Measurements from ENCODE around the gene WBP4. TPM values are rescaled to one million over a fixed set of nuclear protein-coding genes. Genes with fewer than 3 reads are reported as not detected.

The WBP4 gene
- total and polyA plus RNA-seq, 2 of the 13 experiments (the other 11 are each of a cell fraction or from before 2014, with no cell fraction given) = 6.7 to 11.7 TPM

DNA sequence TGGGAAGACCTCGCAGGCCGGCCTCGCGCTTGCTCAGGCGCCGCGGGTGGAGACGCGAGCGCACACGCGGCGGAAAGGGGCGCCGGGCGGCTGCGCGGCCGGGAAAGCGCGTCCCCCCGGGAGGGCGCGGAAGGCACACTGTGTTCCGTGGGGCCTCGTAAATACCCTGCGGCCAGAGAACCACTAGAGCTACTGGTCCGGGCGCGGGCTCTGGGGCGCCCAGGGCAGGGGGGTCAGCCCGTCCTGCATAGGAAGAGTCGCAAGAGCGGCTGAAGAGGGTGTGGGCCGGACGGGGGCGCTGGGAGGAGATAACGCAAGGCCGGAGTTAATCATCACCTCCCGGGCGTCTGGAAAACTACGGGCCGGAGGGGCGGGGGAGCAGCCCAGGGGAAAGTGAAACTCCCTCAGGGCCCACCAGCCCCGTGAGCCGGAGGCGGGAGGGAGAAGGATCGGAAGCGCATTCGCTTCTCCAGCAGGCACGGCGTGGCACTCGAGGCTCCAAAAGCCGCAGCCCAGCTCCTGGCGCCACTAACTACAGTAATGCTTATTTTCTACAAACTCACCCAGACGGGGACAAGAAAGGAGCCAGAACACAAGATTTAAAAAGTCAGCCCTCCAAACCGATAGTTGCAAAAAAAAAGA, 1.1 kb upstream of the WBP4 start (continued):
- TF ChIP-seq RXRB (CRISPR knock-in tag; IDR thresholded peaks at IDR 0.05; ENCODE audit: borderline replicate concordance) (peak; percentile 35; the same call in 1 of the 2 replicates), ERF (CRISPR knock-in tag; IDR thresholded peaks at IDR 0.05) (peak; percentile 57; the same call in 1 of the 2 replicates), ZNF274 (CRISPR knock-in tag; IDR thresholded peaks at IDR 0.05) (no peak; the same call in 1 of the 2 replicates), ZNF616 (CRISPR knock-in tag; IDR thresholded peaks at IDR 0.05; ENCODE audit: low read depth) (peak; percentile 43; the same call in 1 of the 2 replicates), KDM1A (CRISPR knock-in tag; IDR thresholded peaks at IDR 0.05) (no peak), ZNF205 (CRISPR knock-in tag; IDR thresholded peaks at IDR 0.05) (no peak; the same call in 1 of the 2 replicates), SRF (IDR thresholded peaks at IDR 0.05; ENCODE audit: low read depth, low read length) (no peak), HHEX (CRISPR knock-in tag; IDR thresholded peaks at IDR 0.05) (no peak), ZNF788 (CRISPR knock-in tag; IDR thresholded peaks at IDR 0.05; ENCODE audit: borderline replicate concordance) (no peak; the same call in 1 of the 2 replicates), REL (CRISPR knock-in tag; conservative IDR thresholded peaks at IDR 0.05) (peak; percentile 73; the same call in 1 of the 2 replicates), MBNL3 (CRISPR knock-in tag; conservative IDR thresholded peaks at IDR 0.05) (no peak), JUN (CRISPR knock-in tag; IDR thresholded peaks at IDR 0.05) (peak; percentile 36; the same call in 1 of the 2 replicates), RFXAP (CRISPR knock-in tag; IDR thresholded peaks at IDR 0.05; ENCODE audit: borderline replicate concordance) (no peak), PHF20 (CRISPR knock-in tag; IDR thresholded peaks at IDR 0.05) (no peak)
- TF ChIP-seq, protein P1, sequence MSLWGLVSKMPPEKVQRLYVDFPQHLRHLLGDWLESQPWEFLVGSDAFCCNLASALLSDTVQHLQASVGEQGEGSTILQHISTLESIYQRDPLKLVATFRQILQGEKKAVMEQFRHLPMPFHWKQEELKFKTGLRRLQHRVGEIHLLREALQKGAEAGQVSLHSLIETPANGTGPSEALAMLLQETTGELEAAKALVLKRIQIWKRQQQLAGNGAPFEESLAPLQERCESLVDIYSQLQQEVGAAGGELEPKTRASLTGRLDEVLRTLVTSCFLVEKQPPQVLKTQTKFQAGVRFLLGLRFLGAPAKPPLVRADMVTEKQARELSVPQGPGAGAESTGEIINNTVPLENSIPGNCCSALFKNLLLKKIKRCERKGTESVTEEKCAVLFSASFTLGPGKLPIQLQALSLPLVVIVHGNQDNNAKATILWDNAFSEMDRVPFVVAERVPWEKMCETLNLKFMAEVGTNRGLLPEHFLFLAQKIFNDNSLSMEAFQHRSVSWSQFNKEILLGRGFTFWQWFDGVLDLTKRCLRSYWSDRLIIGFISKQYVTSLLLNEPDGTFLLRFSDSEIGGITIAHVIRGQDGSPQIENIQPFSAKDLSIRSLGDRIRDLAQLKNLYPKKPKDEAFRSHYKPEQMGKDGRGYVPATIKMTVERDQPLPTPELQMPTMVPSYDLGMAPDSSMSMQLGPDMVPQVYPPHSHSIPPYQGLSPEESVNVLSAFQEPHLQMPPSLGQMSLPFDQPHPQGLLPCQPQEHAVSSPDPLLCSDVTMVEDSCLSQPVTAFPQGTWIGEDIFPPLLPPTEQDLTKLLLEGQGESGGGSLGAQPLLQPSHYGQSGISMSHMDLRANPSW (CRISPR knock-in tag; IDR thresholded peaks at IDR 0.05; ENCODE audit: borderline replicate concordance) = peak; percentile 13; the same call in 1 of the 2 replicates
- TF ChIP-seq, protein P2, sequence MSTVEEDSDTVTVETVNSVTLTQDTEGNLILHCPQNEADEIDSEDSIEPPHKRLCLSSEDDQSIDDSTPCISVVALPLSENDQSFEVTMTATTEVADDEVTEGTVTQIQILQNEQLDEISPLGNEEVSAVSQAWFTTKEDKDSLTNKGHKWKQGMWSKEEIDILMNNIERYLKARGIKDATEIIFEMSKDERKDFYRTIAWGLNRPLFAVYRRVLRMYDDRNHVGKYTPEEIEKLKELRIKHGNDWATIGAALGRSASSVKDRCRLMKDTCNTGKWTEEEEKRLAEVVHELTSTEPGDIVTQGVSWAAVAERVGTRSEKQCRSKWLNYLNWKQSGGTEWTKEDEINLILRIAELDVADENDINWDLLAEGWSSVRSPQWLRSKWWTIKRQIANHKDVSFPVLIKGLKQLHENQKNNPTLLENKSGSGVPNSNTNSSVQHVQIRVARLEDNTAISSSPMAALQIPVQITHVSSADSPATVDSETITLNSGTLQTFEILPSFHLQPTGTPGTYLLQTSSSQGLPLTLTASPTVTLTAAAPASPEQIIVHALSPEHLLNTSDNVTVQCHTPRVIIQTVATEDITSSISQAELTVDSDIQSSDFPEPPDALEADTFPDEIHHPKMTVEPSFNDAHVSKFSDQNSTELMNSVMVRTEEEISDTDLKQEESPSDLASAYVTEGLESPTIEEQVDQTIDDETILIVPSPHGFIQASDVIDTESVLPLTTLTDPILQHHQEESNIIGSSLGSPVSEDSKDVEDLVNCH (CRISPR knock-in tag; IDR thresholded peaks at IDR 0.05) = no peak
- TF ChIP-seq, protein P3, sequence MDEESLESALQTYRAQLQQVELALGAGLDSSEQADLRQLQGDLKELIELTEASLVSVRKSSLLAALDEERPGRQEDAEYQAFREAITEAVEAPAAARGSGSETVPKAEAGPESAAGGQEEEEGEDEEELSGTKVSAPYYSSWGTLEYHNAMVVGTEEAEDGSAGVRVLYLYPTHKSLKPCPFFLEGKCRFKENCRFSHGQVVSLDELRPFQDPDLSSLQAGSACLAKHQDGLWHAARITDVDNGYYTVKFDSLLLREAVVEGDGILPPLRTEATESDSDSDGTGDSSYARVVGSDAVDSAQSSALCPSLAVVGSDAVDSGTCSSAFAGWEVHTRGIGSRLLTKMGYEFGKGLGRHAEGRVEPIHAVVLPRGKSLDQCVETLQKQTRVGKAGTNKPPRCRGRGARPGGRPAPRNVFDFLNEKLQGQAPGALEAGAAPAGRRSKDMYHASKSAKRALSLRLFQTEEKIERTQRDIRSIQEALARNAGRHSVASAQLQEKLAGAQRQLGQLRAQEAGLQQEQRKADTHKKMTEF (CRISPR knock-in tag; IDR thresholded peaks at IDR 0.05) = peak; percentile 66
- TF ChIP-seq, protein P4, sequence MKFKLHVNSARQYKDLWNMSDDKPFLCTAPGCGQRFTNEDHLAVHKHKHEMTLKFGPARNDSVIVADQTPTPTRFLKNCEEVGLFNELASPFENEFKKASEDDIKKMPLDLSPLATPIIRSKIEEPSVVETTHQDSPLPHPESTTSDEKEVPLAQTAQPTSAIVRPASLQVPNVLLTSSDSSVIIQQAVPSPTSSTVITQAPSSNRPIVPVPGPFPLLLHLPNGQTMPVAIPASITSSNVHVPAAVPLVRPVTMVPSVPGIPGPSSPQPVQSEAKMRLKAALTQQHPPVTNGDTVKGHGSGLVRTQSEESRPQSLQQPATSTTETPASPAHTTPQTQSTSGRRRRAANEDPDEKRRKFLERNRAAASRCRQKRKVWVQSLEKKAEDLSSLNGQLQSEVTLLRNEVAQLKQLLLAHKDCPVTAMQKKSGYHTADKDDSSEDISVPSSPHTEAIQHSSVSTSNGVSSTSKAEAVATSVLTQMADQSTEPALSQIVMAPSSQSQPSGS (CRISPR knock-in tag; IDR thresholded peaks at IDR 0.05) = no peak
- TF ChIP-seq, protein P5, sequence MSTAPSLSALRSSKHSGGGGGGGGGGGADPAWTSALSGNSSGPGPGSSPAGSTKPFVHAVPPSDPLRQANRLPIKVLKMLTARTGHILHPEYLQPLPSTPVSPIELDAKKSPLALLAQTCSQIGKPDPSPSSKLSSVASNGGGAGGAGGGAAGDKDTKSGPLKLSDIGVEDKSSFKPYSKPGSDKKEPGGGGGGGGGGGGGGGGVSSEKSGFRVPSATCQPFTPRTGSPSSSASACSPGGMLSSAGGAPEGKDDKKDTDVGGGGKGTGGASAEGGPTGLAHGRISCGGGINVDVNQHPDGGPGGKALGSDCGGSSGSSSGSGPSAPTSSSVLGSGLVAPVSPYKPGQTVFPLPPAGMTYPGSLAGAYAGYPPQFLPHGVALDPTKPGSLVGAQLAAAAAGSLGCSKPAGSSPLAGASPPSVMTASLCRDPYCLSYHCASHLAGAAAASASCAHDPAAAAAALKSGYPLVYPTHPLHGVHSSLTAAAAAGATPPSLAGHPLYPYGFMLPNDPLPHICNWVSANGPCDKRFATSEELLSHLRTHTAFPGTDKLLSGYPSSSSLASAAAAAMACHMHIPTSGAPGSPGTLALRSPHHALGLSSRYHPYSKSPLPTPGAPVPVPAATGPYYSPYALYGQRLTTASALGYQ (CRISPR knock-in tag; IDR thresholded peaks at IDR 0.05) = 0 out of 2 replicates have a peak, but pooled peaks have one; percentile 33
- TF ChIP-seq, protein P6, sequence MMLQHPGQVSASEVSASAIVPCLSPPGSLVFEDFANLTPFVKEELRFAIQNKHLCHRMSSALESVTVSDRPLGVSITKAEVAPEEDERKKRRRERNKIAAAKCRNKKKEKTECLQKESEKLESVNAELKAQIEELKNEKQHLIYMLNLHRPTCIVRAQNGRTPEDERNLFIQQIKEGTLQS (CRISPR knock-in tag; IDR thresholded peaks at IDR 0.05) = peak; percentile 26; the same call in 1 of the 2 replicates

All from HepG2 (cell line).